Endothelial cell of umbilical vein (primary cell): ENCODE results near the gene GIT2. TPM values are rescaled to one million over a fixed set of nuclear protein-coding genes. Genes with fewer than 3 reads are reported as not detected.

Source experiments
- BruUV-seq: library from RNA; stranded (reverse); fragments of 400-500 nt; replicated peaks from 2 replicates; lab custom pipeline; 2021; lab: Mats Ljungman, UMichigan
- CTCF ChIA-PET: fragments of 300-600, 350-600 bp; sonication (Branson Sonifier 250); formaldehyde crosslinking; loops from one replicate; lab custom pipeline; 2021; ENCODE audit warnings: antibody characterized with exemption, inconsistent platforms; lab: Charles Lee
- POLR2A ChIA-PET: fragments of 300-600, 350-600 bp; sonication (Branson Sonifier 250); formaldehyde crosslinking; loops from one replicate; lab custom pipeline; 2021; ENCODE audit warnings: antibody characterized with exemption, inconsistent platforms; lab: Charles Lee
- DNase-seq: peaks from one replicate; pipeline ENCODE4 v3.0.0-alpha.2; 2011; ENCODE audit warnings: low read depth, low spot score
- FAIRE-seq: peaks from 2 replicates; lab custom pipeline; 2011; peaks lifted over from hg19 to GRCh38; lab: Jason Lieb, UNC
- H2AFZ ChIP-seq: 2 replicates; pipeline ENCODE4 v1.6.0; 2012; ENCODE audit warnings: low read depth, low read length, control low read depth, inconsistent platforms
- H3K27ac ChIP-seq: 2 replicates; pipeline ENCODE4 v1.5.1; 2011; ENCODE audit warnings: low read depth, mild to moderate bottlenecking, control low read depth, low read length, moderate library complexity; ENCODE audit not compliant: insufficient read depth
- H3K27me3 ChIP-seq, 2 experiments: 2 replicates each; pipeline versions ENCODE4 v1.6.0 to v1.6.1; 2011; ENCODE audit warnings: low read length in 2 of 2, mixed read lengths in 1 of 2; ENCODE audit not compliant: control insufficient read depth in 2 of 2, insufficient read depth in 2 of 2
- H3K36me3 ChIP-seq, 2 experiments: 2 replicates in 1 of 2; 3 replicates in 1 of 2; pipeline ENCODE4 v1.5.1; 2011; ENCODE audit warnings: low read length in 2 of 2, mild to moderate bottlenecking in 1 of 2, moderate library complexity in 1 of 2; ENCODE audit not compliant: control insufficient read depth in 2 of 2, insufficient read depth in 2 of 2; ENCODE audit errors: extremely low read depth in 1 of 2
- H3K4me1 ChIP-seq: 3 replicates; pipeline ENCODE4 v1.5.1; 2011; ENCODE audit warnings: mild to moderate bottlenecking, low read length; ENCODE audit not compliant: control insufficient read depth, insufficient read depth; ENCODE audit errors: extremely low read depth
- H3K4me2 ChIP-seq: 2 replicates; pipeline ENCODE4 v1.6.1; 2011; ENCODE audit warnings: low read length, control low read depth, mixed read lengths; ENCODE audit not compliant: insufficient read depth
- H3K4me3 ChIP-seq, 3 experiments: fragments of 200-600 bp in 1 of 3; sonication (generic), shearing (Covaris generic) in 1 of 3; replicated peaks in 1 of 3; 2 replicates each; pipeline ENCODE4 v1.5.1; 2011 to 2016; ENCODE audit warnings: control low read depth in 3 of 3, low read length in 3 of 3, mild to moderate bottlenecking in 2 of 3, inconsistent platforms in 1 of 3, low read depth in 1 of 3, moderate library complexity in 1 of 3; ENCODE audit not compliant: insufficient read depth in 1 of 3
- H3K79me2 ChIP-seq: 2 replicates; pipeline ENCODE4 v1.6.0; 2012; ENCODE audit warnings: low read length, inconsistent platforms; ENCODE audit not compliant: control insufficient read depth, insufficient read depth
- H3K9ac ChIP-seq: replicated peaks from 2 replicates; pipeline ENCODE3; 2011; ENCODE audit warnings: low read length, control low read depth; ENCODE audit not compliant: insufficient read depth; ENCODE audit errors: extremely low read depth
- H3K9me1 ChIP-seq: replicated peaks from 3 replicates; pipeline ENCODE4 v1.6.0; 2011; ENCODE audit warnings: mild to moderate bottlenecking, low read length; ENCODE audit not compliant: control insufficient read depth, insufficient read depth; ENCODE audit errors: extremely low read depth
- H3K9me3 ChIP-seq: replicated peaks from 2 replicates; pipeline ENCODE4 v1.5.1; 2012; ENCODE audit warnings: low read length, inconsistent platforms; ENCODE audit not compliant: control insufficient read depth, insufficient read depth
- H4K20me1 ChIP-seq: replicated peaks from 2 replicates; pipeline ENCODE3; 2011; ENCODE audit warnings: mild to moderate bottlenecking, low read length; ENCODE audit not compliant: control insufficient read depth, insufficient read depth; ENCODE audit errors: extremely low read depth
- FOS ChIP-seq: IDR thresholded peaks from 2 replicates; pipeline ENCODE4 v1.6.1; 2011; ENCODE audit warnings: mild to moderate bottlenecking, low read length, moderate library complexity, borderline replicate concordance; ENCODE audit not compliant: insufficient read depth
- JUN ChIP-seq: IDR thresholded peaks from 2 replicates; pipeline ENCODE4 v1.6.1; 2011; ENCODE audit warnings: borderline replicate concordance, low read depth; ENCODE audit not compliant: insufficient read length, insufficient read depth
- MYC ChIP-seq: IDR thresholded peaks from one replicate; pipeline ENCODE4 v1.6.1; 2011; ENCODE audit warnings: mild to moderate bottlenecking, low read depth, low read length
- dilution Hi-C: fragments of 300-500 bp; cut with MboI; formaldehyde crosslinking; loops from one replicate; pipeline ENCODE4 v1.15.0; 2019; ENCODE audit warnings: low sequenced_read_pairs; ENCODE audit not compliant: extremely low pct_ligation_motif_present
- intact Hi-C: fragments of 100-400 bp; cut with micrococcal nuclease; formaldehyde crosslinking; loops from one replicate; pipeline ENCODE4 v1.10.0; 2022
- polyA plus RNA-seq, 4 experiments: library from polyadenylated mRNA; depleted of rRNA in 3 of 4; stranded (reverse) in 3 of 4; unstranded in 1 of 4; fragments of >200 nt; gene quantifications; 2 replicates each; pipeline versions ENCODE4 v1.2.1 to v1.2.3, GENCODE V29; 2011 to 2012; ENCODE audit warnings: missing spikeins in 1 of 4
- total RNA-seq: library from RNA; stranded (reverse); gene quantifications from 2 replicates; pipeline ENCODE4 v1.2.3, GENCODE V29; 2021
- TF ChIP-seq, protein P1 (sequence below), 2 donors: IDR thresholded peaks; 1 replicate in 1 of 2; 2 replicates in 1 of 2; pipeline ENCODE4 v1.5.1; 2011; ENCODE audit warnings: low read length in 2 of 2, mild to moderate bottlenecking in 2 of 2, moderate library complexity in 2 of 2, control low read depth in 1 of 2, inconsistent platforms in 1 of 2, low read depth in 1 of 2; ENCODE audit not compliant: insufficient read depth in 1 of 2; ENCODE audit errors: extremely low read depth in 1 of 2
- TF ChIP-seq, protein P2 (sequence below): IDR thresholded peaks from 2 replicates; pipeline ENCODE4 v1.6.1; 2011; ENCODE audit not compliant: insufficient read depth, insufficient read length

The GIT2 gene
- total and polyA plus RNA-seq, 2 donors (not counting 3 experiments of a cell fraction or from before 2014, with no cell fraction given): 37.3 to 77.2 TPM

DNA sequence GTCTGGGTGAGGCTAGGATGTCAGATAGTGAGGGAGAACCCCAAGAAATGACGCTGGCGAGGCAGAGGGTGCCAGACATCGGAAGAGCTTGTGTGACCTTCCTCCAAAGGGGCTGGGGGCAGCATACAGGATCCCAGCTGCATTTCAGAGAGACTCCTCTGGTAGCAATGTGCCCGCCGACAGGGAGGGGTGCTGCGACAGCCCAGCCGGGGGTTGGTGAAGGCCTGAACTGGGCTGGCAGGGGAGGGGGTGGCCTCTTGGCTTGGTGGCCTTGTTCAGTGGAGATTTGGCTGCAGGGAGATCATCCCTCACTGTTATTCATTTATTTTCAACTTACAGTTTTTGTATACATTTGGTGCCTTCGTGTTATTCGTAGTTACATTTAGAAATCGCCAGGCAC, 90.9 kb downstream of the GIT2 start:
- no peak for FAIRE-seq
- BruUV-seq: no TSS peak
- Histone ChIP-seq H3K4me1 (peaks cover 6% of the 10 kb centered on the region), H2AFZ (no peak overlapping the region), H3K9me1 (no peaks in the 10 kb centered on the region), H3K27ac (no peak overlapping the region), H3K4me3 (no peak overlapping the region), H3K27me3 (no peaks in the 10 kb centered on the region), H3K79me2 (peaks cover 19% of the 10 kb centered on the region), H3K4me2 (no peak overlapping the region), H3K9ac (no peak overlapping the region), H3K9me3 (no peaks in the 10 kb centered on the region), H4K20me1 (no peaks in the 10 kb centered on the region), H3K36me3 (peaks cover 24 to 27% of the 10 kb centered on the region in 2 experiments)
- no peak for DNase-seq
- intact Hi-C loops: no loop called here
- TF ChIP-seq, protein P1, sequence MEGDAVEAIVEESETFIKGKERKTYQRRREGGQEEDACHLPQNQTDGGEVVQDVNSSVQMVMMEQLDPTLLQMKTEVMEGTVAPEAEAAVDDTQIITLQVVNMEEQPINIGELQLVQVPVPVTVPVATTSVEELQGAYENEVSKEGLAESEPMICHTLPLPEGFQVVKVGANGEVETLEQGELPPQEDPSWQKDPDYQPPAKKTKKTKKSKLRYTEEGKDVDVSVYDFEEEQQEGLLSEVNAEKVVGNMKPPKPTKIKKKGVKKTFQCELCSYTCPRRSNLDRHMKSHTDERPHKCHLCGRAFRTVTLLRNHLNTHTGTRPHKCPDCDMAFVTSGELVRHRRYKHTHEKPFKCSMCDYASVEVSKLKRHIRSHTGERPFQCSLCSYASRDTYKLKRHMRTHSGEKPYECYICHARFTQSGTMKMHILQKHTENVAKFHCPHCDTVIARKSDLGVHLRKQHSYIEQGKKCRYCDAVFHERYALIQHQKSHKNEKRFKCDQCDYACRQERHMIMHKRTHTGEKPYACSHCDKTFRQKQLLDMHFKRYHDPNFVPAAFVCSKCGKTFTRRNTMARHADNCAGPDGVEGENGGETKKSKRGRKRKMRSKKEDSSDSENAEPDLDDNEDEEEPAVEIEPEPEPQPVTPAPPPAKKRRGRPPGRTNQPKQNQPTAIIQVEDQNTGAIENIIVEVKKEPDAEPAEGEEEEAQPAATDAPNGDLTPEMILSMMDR (IDR thresholded peaks at IDR 0.05; ENCODE audit: extremely low read depth in 1 of 2, insufficient read depth in 1 of 2, low read depth in 1 of 2, low read length in 2 of 2): no peak
- TF ChIP-seq JUN (no peak), MYC (no peak), FOS (no peak)
- TF ChIP-seq, protein P2, sequence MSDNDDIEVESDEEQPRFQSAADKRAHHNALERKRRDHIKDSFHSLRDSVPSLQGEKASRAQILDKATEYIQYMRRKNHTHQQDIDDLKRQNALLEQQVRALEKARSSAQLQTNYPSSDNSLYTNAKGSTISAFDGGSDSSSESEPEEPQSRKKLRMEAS: no peak
- dilution Hi-C loops: no loop called here
- ChIA-PET CTCF (no interaction called here), POLR2A (no interaction called here)
